HG03039 (cell line): ENCODE data around the gene TRIM72.
"Not testable (repeated sequence)": the region's sequence is repeated elsewhere in the genome, so short reads cannot be mapped to it uniquely, and the experiment has no call there.

Experiments used
- ATAC-seq: cut with Tn5 transposase; IDR thresholded peaks from one replicate; pipeline ENCODE4 v1.9.1; 2021; ENCODE audit warnings: mild to moderate bottlenecking, moderate library complexity; ENCODE audit not compliant: unreplicated experiment

The TRIM72 gene

GRCh38 chr16:31213877-31214707 lies at the start of gene TRIM72:
TRIM72 (plus strand) TSS chr16:31214119; CDS start chr16:31214739, 620 bp downstream.
- no peak for ATAC-seq

GRCh38 chr16:31167315-31167714 lies 46.6 kb upstream of the TRIM72 start:
- no peak for ATAC-seq

GRCh38 chr16:31168848-31169247 lies 45.1 kb upstream of the TRIM72 start:
- ATAC-seq = no peak

- not testable (repeated sequence) for ATAC-seq
Measured at GRCh38 chr16:31170048-31170447, 43.9 kb upstream of the TRIM72 start.

GRCh38 chr16:31177136-31177535 lies 36.8 kb upstream of the TRIM72 start:
- no peak for ATAC-seq

GRCh38 chr16:31179219-31179746 lies 34.6 kb upstream of the TRIM72 start:
- ATAC-seq = peak; percentile 2

GRCh38 chr16:31179747-31180459 lies 34.0 kb upstream of the TRIM72 start, which contains the start of gene FUS:
FUS (plus strand) TSS chr16:31180139; CDS start chr16:31180215, 76 bp downstream.
- peak; percentile 59 for ATAC-seq

- ATAC-seq = no peak
Measured at GRCh38 chr16:31181102-31181830, 32.7 kb upstream of the TRIM72 start.

GRCh38 chr16:31182391-31182790 lies 31.5 kb upstream of the TRIM72 start:
- no peak for ATAC-seq

GRCh38 chr16:31183432-31184428 lies 30.2 kb upstream of the TRIM72 start:
- no peak for ATAC-seq

GRCh38 chr16:31184888-31185287 lies 29.0 kb upstream of the TRIM72 start:
- ATAC-seq = no peak

- ATAC-seq = no peak
Measured at GRCh38 chr16:31185339-31185738, 28.6 kb upstream of the TRIM72 start.

GRCh38 chr16:31186176-31186575 lies 27.7 kb upstream of the TRIM72 start:
- no peak for ATAC-seq

- ATAC-seq = no peak
Measured at GRCh38 chr16:31186930-31187807, 26.8 kb upstream of the TRIM72 start.

GRCh38 chr16:31187808-31188189 lies 26.1 kb upstream of the TRIM72 start:
- no peak for ATAC-seq

GRCh38 chr16:31188450-31189411 lies 25.2 kb upstream of the TRIM72 start:
- ATAC-seq = no peak

GRCh38 chr16:31189412-31189778 lies 24.5 kb upstream of the TRIM72 start:
- ATAC-seq = no peak

GRCh38 chr16:31190061-31190460 lies 23.9 kb upstream of the TRIM72 start:
- no peak for ATAC-seq
